NCI-H82 treated with DMSO at 0.1 percent for 48 hours (cell line): ENCODE measurements around the gene CCDC15.
"Not testable (repeated sequence)": the region's sequence is repeated elsewhere in the genome, so short reads cannot be mapped to it uniquely, and the experiment has no call there.

Experiments used
- DNase-seq: peaks from one replicate; lab custom pipeline; 2025; ENCODE audit not compliant: unreplicated experiment; lab: John Stamatoyannopoulos, UW

CCDC15 gene

DNA sequence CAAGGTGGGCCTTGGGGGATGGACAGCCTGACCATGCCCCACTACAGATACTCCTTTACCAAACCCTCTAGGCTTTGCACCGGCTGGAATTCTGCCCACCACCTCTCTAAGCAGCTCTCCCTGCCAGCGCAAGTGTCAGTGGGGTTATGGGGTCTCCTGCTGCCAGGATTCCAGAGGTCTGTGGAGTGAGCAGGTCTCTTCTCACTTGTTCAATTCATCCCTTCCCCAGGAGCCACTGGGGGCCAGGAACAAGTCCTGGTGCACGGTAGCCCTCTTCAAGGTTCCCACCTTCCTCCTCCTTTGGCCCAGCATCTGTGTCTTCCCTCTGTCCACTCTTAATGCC lies 30.5 kb downstream of the CCDC15 start:
- no peak for DNase-seq

DNA sequence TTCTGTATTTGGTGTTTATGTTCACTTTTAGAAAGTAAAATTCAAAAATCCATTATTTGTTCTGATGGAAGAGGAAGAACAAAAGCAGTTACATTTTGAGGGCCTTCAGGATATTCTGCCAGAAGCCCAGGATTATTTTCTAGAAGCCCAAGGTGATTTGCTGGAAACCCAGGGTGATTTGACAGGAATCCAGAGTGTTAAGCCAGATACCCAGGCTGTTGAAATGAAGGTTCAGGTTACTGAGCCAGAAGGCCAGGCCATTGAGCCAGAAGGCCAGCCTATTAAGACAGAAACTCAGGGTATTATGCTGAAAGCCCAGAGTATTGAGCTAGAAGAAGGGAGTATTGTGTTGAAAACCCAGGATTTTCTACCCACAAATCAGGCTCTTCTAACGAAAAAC lies 33.1 kb downstream of the CCDC15 start:
- no peak for DNase-seq

DNA sequence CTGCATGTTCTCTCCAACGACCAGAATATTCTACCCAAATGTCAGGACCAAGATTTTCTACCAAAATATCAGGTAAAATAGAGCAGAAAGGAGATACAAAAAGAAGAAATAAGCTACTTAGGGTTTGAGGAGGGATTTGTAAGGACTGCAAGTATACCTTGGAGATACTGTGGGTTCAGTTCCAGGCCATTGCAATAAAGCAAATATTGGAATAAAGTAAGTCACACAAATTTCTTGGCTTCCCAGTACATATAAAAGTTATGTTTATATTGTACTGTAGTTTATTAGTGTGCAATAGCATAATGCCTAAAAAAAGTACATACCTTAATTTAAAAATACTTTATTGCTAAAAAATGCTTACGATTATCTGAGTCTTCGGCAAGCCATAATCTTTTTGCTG lies 34.1 kb downstream of the CCDC15 start:
- no peak for DNase-seq

DNA sequence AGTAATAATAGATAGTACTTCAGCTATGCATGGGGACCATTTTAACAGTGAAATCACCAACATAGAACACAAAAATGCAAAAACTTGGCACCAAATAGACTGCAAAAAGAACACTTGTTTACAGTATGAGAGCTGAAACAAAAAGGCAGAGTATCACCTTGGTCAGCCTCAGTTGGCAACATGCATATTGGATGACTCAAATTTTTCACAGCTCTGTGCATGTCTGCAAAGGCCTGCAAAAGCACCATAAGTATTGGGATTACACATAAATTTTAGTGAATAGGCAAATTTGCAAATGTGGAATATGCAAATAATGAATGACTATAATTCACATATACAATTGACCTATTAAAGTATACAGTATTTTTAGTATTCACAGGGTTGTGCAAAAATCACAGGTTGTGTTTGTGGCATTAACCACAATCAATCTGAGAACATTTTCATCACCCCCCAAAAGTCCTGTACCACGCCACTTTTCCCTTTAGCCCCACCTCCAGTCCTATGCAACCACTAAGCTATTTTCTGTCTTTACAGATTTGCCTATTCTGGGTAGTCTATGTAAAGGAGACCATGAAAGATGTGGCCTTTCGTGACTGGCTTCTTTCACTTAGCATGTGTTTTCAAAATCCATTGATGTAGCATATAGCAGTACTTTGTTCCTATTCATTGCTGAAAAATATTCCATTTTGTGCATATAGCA lies 47.2 kb downstream of the CCDC15 start:
- no peak for DNase-seq

DNA sequence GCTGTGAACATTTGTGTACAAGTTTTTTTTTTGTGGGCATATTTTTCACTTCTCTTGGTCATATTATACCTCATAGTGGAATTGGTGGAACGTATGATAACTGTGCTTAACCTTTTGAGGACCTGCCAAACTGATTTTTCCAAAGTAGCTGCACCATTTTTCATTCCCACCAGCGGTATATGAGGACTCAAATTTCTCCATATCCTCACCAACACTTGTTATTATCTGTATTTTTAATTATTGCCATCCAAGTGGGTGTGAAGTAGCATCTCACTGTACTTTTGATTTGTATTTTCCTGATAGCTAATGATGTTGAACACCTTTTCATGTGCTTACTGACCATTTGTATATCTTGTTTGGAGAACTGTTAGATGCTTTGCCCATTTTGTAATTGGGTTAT lies 47.8 kb downstream of the CCDC15 start:
- DNase-seq: no peak

DNA sequence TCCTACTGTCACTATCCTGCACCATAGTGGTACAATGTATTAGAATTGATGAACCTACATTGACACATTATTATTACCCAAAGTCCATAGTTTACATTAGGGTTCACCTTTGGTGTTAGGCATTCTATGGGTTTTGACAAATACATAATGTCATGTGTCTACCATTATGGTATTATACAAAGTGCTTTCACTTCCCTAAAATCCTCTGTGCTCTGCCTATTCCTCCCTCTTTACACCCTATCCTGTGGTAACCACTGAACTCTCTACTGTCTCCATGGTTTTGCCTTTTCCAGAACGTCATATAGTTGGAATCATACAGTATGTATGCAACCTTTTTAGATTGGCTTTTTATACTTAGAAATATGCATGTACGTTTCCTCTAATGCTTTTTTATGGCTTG lies 51.5 kb downstream of the CCDC15 start:
- DNase-seq: no peak

DNA sequence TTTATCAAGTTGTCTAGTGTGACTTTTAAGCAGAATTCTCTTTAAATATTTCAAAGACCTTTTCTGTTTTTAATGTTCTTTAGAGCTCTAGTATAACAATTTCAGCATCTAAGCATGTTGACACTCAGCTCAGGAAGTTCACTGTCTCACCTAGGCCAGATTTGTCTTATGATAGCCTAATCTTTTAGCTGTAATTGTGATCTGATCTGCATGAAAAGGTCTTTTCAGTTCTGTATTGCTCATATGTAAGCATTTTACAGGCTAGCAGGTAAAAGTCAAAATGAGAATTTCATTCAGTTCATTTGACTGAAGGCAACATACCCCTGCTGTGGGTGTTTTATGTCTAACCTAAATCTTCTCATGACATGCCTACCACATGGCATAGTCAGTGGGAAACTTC lies 62.4 kb downstream of the CCDC15 start:
- no peak for DNase-seq

DNA sequence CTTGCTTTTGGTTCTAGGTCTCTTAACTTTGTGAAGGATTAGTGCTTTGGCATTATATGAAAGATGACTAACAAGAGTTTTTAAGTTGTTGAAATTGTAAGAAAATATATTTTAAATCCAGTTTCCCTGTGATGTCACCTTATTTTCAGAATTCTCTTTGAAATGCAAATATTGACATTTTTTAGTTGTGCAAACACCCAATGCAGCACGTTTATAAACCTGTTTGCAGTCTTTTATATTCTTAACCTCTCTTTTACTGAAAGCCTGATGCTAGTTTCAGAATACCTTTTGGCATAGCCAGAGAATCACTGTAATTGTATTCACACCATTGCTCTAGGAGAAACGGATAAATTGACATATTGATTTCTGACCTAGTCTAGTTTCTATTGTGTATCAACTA lies 66.3 kb downstream of the CCDC15 start:
- no peak for DNase-seq

DNA sequence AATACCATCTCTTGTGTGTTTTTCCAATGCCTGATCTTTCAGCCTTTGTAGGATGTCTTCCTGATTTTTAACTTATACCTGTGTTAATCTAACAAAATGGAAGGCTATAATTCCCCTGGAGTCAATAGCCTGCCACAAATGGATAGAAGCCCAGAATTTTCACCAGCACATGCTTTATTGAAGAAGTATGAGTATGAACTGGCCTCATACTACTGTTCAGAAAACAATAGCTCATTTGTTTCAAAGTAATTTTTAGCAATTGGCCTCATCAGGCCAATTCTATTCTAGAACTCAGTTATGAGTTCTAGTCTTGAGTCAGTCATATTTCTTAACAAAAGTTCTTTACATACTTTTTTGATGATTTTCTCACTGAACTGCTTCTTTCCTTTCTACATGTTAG lies 68.5 kb downstream of the CCDC15 start:
- DNase-seq: no peak

DNA sequence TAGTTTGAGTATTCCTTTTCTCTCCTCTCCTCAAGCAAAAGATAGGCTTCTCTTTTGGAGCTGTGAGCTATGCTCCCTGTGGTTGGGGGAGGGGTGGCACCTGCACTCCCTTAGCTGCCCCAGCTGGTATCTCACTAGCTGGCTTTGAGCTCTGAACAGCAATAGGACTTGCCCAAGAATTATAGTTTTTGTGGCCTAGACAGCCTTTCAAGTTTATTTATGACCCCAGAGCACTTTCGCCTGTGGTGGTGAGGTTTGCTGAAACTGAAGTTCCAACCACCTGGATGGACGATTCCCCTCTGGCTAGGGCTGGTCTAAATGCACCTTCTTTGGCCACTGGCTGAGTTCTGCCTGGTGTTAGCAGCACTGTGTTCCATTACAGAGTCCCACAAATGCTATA lies 72.0 kb downstream of the CCDC15 start:
- no peak for DNase-seq

DNA sequence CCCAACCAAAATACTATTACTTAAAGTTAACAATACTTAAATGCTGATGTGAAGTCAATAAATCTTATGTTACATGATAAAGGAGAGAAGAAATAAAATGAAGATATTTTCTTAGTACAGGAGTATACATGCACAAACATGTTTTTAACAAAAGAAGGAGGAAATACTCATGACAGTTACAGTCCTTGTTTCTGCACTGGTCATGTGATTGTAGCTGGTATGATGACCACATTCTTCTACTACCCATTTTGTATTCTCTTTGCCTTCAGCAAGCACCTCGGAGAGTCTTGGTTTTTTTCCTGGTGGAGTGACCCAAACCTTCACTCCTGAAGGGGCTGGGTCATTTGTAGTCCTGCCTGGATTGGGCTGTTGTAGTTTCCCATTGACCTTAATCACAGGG lies 75.4 kb downstream of the CCDC15 start:
- not testable (repeated sequence) for DNase-seq

DNA sequence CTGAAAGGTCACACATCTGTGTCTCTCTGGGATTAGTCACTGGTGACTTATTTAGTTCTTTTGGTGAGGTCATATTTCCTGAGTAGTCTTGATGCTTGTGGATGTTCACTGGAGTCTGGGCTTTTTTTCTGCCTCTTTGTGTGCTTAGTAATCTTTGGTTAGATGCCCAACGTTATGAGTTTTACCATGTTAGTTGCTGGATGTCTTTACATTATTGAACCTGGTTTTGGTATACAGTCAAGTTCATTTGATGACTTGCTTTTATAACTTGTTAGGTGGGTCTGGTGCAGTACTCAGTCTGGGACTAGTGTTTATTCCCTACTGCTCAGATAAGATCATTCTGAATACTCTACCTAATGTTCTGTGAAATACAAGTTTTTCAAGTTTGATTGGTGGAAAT lies 82.9 kb downstream of the CCDC15 start:
- DNase-seq: no peak

DNA sequence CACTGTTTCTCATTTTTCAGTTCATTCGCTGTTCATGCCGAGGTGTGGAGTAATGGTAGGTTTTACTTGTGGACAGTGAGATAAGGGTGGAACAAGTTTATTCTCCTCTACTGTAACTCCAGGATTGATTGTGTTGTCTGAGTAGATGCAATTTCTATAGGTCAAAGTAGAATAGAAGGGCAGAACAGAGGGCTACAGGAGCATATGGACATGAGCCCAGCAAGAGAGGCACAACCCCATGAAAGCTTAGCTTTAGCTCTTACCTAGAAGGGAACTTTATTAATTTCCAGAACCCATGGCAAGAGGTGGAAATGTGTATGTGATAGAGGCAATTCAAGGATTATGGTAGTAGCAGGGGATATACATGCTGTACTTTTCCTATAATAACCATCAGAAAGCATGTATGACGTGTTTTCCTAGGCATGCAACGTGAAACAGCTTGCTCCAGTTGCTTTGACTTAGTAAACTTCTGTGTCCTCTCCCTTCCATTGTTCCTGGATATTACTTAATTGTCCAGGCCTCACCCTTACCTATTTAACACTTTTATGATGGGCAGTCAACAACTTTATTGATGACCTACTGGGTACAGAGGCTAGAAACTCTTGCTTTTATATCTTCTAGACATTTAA lies 95.3 kb downstream of the CCDC15 start:
- no peak for DNase-seq

DNA sequence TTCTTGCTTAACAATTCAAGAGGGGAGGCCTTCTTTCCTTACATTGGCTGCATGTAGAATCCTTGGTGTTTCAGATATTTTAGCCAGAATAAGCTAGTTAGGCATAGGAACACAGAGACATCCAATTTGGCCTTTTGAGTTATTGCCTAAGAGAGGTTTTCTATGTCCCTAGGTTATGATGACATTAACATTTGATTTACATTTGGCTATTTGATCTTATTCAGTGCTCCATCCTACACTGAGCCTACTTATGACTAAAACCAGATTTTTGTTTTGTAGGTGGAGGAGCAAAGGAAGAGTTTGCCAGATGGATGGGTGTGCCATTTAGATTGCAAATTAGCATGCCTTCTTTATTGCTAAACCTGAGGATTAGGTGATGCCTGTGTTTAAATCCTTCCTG lies 98.0 kb downstream of the CCDC15 start:
- DNase-seq: no peak

DNA sequence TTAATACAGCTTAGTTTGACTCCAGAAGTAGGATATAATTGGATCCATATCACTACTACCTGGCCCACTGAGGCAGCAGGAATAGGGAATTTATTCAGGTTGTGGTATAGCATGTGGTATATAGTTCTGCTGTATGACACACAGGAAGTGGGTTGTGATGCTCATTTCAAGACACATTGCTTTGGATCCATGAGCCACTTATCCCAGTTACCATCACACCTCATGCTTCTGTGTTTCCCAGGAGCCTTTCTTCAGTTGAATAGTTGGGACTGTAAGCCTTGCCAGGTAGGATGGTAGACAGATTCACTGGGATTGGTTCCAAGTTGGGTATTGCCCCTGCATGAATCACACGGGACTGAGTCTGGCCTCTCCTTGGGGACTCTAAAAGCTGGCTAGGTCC lies 99.2 kb downstream of the CCDC15 start:
- DNase-seq: no peak

DNA sequence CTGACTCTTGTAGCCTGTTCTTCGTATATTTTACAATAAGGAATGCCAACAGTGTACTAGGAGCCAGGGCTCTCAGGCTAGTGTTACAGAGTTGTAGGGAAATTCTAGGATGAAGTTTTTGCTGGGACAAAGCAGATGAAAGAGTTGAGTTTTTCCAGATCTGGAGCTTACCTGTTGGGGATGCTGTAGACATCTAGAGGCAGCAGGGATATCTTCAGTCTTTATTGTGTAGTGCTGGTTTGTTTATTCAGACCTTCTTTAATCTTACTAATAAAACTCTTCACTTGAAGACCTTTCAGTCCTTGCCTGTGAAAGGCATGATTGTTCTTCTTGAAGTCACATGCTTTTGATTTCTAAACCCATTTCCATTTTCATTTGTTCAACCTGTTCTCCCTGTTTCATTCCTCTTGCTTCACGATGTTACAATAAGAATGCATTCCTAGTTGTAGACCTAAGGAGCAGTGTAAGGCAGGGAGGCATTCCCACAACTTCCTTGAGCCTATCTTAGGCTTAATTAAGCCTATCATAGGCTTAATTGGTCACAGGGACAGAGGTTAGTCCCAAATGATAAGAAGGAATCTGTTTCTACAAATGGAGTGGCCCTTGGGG lies 101.2 kb downstream of the CCDC15 start:
- no peak for DNase-seq

DNA sequence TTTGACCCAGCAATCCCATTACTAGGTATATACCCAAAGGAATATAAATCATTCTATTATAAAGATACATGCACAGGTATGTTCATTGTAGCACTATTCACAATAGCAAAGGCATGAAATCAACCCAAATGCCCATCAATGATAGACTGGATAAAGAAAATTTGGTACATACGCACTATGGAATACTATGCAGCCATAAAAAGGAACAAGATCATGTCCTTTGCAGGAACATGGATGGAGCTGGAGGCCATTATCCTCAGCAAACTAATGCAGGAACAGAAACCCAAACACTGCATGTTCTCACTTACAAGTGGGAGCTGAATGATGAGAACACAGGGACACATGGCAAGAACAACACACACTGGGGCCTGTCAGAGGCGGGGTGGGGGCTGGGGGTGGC lies 102.1 kb downstream of the CCDC15 start:
- not testable (repeated sequence) for DNase-seq

DNA sequence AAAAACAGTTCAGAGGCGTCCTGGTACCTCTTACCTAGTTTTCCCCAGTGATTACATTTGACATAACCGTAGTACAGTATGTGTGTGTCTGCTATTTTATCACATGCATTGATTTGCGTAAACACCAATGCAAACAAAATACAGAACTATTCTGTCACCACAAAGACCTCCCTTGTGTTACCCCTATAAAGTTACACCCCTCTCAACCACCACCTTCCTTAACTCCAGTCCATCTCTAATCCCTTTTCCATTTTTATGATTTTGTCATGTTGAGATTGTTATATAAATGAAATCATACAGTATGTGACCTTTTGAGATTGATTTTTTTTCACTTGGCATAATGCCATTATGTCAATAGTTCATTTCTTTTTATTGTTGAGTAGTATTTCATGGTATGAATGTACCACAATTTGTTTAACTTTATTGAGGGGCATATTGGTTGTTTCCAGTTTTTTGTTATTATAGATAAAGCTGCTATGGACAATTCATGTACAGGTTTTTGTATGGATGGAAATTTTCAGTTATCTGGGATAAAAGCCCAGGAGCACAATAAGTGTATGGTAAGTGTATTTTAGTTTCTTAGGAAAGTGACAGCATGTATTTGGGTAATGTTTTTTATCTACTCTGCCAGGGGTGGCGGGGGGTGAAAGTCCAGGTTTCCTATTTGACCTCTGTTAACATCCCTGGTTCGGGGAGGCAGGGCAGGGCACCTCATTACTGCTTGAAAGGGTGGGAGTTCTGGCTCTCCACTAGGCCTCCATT lies 103.1 kb downstream of the CCDC15 start:
- DNase-seq: no peak

DNA sequence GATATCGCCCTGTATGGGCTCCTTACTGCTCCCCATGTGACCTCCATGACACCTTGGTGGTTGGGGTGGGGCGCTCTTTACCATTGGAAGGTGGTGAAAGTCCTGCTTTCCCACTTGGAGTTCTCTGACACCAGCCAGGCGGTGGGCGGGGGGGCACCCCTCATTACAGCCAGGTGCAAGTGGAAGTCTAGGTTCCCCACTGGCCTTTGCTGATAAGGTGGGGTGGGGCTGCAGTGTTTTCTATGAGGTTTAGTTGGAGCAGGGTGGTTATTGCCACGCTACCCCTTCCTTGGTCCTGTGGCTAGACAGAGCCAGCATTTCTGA lies 103.7 kb downstream of the CCDC15 start:
- DNase-seq: no peak

DNA sequence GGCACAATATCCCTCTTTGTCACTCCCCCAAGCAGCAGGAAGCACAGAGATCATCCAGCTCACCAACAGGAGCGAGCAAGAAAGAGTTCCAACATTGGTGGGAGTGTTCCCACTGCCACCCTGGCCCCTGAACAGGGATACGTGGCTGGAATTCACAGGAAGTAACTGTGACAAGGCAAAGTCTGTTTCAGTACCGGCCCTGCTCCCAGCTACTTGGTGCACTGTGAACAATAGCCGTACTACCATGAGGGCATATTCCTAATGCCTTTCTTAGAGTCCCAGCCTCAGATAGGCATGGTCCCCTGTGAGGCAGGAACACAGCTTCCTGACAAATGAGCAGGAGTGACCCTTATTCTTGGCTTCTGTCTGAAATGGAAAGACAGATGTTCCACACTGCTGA lies 107.3 kb downstream of the CCDC15 start:
- no peak for DNase-seq

DNA sequence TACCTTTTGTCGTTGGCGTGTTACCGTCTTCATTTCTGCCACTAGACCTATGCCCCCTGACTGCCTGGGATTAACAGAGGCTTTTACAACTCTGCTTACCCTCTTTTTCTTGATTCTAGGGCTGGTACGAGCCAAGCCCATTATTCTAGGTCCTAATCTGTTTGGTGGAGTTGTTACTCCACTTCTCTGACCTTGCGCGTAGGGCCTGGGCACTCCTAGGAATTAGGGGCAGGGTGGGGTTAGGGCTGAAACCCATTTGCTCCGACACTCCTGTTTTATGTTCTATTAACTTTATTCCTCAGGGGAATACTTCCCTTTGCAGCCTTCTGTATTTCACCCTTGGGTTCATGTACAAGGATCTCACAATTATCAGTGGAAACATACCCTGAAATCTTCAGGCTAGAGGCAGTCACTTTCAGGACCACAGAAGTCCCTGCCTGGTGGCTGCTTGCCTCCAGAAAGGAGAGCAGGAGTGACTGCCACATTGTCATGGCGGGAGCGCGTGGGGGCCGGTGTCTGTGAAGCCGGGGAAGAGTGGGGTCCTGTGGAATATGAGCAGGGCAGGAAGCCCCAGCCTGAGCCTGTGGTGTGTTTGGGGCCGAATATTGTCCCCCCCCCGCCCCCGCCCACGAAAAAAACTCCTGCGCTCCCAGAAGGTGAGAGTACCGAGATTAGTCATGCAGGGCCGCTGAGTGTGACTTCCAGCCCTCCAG lies 108.4 kb downstream of the CCDC15 start:
- no peak for DNase-seq
